IPS DF 4.7 (cell line): ENCODE results near the gene TMEM44.
"Not testable (repeated sequence)": the region's sequence is repeated elsewhere in the genome, so short reads cannot be mapped to it uniquely, and the experiment has no call there.

ENCODE experiments used
- DNase-seq: peaks from one replicate; pipeline ENCODE4 v3.0.0-alpha.2; 2013; ENCODE audit warnings: low spot score; ENCODE audit errors: extremely low read depth

The TMEM44 gene

DNA sequence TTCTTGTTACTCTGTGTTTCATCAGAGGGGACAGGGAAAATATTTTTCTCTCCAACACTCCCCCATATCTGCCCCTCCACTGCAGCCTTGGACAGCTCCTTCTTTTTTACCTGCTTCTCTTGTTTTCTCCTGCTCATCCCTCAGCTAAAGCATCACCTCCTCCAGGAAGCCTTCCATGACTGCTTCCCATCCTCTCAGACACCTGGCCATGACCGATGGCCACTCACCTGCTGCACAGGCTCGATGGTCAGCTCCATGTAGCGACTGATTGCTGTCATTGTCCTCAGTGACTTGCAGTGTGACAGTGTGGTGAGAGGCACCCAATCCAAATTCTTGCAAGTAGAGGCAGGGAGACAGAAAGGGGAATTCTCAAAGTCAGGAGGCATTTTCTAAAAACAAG lies 22.5 kb downstream of the TMEM44 start:
- DNase-seq: no peak

DNA sequence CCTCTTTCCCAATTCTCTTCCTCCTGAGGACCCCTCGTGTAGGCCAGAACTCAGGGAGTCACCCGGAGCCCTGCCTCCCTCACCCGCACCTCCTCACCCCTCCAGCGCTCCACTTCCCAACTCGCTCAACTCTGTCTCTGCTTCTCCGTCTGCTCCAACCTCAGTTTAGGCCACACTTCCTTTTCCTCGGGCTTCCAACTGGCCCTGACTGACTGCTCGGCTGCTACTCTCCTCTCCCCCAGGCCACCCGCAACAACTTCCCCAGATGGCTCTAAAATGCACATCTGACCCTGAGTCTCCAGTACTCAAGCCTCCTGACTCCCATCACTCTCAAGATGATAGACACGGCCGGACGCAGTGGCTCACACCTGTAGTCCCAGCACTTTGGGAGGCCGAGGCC lies 23.6 kb downstream of the TMEM44 start:
- DNase-seq: no peak

DNA sequence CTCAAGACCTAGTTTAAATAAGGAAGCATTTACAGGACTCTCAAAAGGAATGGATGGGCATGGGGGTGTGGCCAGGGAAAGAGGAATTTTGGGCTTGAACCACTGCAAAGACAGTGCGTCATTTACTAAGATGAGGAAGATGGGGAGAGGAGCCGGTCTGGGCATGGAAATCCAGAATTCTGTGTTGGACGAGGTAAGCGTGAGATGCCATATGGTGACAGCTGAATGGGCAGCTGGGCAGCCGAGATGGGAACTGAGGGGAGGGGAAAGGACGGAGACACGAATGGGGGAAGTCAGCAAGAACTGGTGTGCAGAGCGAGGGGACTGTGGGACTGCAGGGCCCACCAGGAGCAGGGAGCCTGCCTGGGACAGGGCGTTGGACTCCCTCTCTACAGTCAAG lies 24.2 kb downstream of the TMEM44 start:
- no peak for DNase-seq

DNA sequence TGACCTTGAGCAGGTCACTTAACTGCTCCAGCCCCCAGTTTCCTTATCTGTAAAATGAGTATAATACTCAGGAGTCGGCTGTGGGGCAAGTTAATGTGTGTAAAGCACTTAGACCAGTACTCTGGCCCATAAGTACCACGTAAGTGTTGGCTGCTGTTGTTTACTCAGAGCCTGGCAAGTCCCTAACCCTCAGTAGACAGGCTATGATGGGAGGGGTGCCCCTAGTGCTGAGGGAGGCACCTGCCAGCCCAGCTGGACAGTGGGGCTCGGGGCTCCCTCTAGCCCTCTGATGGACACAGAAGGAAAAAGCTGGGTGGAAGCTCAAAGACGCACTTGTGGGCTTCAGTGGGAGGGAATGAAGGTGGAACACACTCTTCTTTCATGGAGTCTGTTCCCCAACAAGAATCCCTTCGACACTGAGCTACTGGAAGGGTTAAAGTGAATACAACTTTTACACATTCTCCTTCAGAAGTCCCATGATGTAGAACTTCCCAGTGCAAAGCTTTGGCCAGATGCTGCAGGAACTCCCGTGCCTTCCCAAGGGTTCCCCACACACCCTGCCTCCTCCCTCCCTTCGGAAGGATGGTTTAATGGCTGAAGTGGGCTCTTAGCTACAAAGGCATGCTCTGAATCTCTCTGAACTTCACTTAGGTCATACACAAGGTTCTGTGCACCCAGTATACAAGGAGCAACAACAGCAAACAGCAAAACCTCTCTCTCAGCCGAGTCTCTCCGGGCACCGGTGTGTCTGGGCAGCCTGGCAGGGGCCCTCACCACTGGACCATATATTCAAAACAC lies 25.4 kb downstream of the TMEM44 start:
- DNase-seq: no peak

DNA sequence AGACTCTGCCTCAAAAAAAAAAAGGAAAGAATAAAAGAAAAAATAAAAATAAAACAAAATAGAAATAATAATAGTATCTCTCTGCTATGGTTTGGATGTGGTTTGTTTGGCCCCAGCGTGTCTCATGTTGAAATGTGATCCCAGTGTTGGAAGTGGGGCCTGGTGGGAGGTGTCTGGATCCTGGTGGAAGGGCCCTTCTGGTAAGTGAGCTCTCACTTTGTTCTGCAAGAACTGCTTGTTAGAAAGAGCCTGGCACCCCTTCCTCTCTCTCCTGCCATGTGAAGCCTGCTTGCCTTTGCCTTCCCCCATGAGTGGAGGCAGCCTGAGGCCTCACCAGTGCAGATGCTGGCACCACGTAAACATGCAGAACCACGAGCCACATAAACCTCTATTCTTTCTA lies 26.3 kb downstream of the TMEM44 start:
- DNase-seq: no peak

DNA sequence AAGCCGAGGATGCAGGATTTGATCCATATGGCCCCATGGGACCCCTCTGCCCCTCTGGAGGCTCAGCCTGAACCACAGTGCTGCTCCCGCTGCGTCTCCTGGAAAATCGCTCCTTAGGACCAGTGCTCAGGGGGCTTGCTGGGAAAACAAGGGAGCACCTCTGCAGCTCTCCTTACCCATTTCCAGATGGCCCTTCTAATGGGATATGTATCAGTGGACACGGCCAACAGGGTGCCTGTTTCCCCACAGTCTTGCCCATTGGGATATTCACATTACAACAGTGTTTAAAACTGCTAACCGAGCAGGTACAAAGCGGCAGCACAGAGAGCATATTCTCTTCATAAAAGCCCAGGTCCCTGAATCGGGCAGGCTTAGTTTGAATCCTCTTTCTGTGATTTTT lies 27.1 kb downstream of the TMEM44 start:
- DNase-seq: no peak

DNA sequence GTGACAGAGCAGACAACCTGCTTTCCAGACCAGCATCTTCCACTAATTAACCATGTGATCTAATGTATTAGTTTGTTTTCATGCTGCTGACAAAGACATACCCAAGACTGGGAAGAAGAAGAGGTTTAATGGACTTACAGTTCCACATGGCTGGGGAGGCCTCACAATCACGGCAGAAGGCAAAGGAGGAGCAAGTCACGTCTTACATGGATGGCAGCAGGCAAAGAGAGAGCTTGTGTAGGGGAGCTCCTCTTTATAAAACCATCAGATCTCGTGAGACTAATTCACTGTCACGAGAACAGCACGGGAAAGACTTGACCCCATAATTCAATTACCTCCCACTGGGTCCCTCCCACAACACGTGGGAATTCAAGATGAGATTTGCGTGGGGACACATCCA lies 27.9 kb downstream of the TMEM44 start:
- not testable (repeated sequence) for DNase-seq

DNA sequence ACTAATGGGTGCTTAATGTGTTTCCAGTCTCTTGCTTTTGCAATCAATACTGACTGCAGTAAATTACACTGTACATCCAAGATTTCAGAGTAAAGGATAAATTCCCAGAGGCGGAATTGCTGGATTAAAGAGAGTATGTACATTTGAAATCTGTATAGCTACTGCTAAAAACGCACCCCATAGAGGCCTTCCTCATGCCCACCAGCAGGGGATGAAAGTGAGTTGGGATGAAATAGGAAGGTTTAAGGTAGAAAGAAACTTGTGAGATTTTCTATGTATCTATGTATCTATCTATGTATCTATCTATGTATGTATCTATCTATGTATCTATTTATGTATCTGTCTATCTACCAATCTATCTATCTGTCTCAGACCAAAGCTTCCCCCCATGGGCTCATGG lies 28.4 kb downstream of the TMEM44 start:
- no peak for DNase-seq

DNA sequence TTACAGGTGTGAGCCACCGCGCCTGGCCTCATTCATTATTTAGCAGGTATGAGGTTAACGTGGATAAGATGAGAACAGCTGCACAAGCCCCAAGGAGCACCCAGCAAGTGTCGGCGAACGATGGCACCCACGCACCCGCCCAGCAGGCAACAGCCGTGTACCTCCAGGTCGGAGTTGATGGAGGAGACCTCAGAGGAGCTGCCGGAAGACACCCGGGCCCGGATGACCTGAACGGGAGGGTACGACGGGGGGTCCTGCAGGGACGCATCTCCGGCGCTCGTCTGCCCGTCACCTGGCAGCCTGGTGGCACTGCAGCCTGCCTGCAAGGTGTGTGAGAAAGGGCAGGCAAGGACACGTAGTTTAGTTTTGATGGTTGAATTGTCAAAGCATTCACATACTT lies 29.1 kb downstream of the TMEM44 start:
- no peak for DNase-seq

DNA sequence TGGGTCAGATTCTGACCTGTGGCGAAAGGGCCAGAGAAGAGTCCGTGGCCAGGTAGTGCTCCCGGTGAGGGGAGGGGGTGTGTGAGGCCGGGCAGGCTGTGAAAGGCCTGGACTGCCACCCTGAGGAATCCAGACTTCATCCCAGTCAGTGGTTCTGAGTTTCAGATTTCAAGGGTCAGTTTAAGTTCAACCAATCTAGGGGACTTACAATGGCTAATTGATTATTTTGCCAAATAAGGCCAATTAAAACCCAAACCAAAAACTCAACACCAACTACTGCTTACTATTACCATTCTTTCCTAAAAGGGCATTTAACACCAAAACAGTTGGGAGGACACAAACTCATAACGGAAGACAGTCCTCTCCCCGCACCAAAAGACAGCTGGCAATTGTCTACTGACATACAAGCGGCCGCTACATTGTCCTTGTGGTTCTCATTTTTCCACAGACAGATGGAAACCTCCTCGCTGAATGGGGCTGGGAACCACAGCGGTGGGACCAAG lies 30.5 kb downstream of the TMEM44 start:
- no peak for DNase-seq

DNA sequence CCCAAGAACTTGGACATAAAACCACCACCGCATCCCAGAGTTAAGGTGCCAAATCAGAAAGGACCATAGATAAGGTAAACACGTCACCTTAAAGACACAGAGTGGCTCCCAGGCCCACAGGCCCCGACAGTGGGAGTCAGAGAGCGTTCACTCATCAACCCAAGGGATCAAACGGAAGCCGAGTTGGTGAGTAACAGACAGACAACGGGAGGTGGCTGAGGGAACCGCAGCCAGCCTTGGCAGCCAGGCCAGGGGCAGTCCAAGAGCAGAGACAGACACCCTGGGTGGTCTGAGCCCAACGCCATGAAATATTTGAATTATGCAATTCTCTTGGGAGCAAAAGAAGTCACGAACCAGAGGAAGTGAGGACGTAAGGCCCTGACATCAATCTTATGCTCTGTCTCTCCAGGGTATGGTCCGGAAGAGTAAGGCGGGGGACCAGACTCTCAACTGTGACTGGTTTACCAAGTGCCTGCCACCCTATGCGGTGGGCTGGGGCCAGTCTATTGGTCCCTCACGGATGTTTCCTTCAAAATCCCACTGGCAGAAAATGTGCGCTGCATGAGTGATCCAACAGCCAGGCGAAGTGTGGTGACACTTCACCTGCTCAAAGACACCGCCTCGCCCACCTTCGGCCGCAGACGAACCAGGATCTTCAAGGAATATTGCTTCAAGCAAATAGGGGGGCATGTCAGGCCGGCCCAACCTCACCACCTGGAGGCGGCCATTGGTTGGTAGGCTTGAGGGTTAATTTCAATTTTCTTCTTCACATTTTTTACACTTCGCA lies 34.3 kb downstream of the TMEM44 start:
- no peak for DNase-seq

DNA sequence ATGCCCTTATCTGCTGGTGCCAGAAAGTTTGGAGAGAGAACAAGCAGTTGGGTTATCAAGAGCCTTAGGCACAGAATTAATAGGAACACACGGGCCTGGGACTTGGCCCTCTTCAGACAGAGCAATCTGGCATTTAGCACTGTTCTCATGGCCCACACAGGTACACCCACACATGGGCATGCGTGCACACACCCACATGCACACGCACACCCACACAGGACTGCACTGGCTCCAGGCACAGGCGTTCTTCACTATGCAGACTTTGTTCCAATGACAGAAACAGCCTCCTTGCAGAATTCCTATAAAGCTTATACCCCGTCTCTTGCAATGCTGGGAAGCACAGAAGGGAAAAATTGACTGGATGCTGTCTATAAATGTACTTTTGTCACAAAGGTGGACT lies 36.3 kb downstream of the TMEM44 start:
- DNase-seq: no peak

DNA sequence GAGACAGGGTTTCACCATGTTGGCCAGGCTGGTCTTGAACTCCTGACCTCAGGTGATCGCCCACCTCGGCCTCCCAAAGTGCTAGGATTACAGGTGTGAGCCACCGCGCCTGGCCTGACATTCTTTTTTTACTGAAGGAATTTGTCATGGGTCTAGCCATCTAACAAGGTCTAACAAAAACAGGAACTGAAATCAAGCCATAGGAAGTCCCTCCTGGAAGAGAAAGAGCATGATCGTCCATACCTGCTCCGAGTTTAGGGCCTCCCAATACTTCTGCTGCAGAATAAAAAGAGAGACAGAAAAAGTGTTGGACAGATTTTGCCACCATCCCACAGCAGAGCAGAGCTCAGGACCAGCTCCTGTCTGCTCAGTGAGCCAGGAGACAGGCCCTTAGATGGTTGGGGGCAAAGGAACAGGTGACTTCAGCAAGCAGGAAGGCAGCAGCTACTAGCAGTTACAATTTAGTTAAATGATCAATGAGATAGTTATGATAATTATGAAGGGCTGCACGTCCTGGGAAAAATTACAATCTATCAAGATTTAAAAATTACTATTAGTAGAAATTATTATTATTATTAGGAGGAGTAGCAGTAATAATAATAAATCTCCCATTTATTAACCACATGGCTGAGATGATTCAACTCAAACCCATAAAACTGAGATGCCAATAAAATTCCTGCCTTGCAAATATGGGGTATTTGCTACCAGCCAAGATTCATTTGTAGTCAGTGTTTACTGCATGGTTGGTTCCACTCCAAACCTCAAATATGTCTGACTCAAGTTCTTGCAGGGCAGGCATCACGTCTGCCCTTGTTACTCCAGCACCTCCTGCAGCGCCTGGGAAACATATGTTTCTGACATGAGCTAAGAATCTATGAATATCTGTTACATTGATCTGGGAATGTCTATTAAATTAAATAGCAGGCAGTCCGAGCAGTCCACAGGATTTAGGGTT lies 40.1 kb downstream of the TMEM44 start:
- DNase-seq: no peak

DNA sequence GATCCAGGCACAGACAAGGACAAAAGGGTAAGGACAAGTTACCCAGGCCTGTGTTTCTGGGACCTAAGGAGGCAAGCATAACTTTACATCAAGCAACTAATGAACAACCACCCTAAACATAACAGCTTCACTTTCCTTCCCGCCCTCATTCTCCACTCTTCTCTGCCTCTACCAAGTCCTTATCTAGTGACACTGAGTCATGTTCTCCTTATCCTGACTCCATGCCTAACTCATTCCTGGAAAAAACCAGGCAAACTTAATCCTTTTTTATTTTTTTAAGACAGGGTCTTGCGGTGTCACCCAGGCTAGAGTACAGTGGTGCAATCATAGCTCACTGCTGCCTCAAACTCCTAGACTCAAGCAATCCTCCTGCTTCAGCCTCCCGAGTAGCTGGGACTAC lies 44.5 kb downstream of the TMEM44 start:
- no peak for DNase-seq

DNA sequence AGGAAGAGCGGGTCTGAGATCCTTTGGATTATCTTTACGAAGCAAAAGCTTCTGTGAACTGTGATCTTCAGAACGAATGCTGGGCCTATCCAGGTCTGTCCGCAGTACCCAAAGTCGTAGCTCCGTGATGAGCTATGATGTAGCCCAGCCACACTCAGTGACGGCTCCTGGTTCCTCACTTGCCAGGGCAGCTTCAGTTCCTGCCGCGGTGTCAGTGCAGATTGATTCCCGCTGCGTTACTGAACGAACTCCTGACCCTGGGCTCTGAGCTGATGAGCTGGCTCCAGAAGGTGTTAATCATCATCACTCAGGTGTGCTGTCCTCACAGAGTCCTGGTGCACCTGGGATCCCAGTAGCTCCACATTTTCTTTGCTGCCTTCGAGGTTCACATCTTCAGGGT lies 45.0 kb downstream of the TMEM44 start:
- no peak for DNase-seq

DNA sequence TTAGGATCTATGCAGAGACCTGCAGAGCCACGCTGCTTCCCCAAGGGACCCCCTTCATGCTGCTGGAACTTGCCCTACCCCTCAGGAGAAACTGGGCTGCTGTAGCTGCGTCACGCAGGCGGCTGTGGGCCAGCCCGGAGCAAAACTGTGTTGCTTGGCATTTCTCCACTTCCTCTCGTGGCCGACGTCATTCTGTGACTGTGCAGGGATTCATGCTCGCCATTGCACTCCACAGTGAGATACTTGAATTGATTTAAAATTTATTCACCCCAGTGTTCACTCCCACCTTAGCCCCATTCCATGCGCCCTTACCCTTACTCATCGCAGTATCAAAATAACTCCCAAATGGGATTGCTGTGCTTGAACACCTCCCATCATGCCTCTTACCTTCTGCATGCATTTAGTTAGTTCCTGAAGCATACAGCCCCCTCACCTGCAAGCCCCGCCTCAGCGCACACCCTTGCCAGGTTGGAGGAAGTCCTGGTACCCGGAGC lies 45.7 kb downstream of the TMEM44 start:
- DNase-seq: no peak

DNA sequence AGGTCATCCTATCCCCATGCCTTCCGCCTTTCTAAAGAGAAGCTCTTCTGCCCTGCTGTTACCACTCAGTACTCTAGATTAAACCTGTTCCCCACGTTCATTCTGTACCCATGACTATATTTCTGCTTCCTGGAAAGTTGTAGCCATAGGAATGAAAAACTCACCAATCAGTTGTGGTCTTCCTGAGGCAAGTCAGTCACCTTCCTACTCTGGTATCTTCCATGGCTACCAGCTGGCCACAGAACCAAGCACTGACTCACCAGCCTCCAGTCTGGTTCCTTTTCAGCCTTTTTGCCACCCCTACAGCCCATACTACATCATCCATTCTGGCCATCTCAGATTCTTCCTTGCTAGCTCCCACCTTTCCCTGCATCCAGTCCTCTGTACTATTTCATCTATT lies 46.4 kb downstream of the TMEM44 start:
- DNase-seq: no peak

DNA sequence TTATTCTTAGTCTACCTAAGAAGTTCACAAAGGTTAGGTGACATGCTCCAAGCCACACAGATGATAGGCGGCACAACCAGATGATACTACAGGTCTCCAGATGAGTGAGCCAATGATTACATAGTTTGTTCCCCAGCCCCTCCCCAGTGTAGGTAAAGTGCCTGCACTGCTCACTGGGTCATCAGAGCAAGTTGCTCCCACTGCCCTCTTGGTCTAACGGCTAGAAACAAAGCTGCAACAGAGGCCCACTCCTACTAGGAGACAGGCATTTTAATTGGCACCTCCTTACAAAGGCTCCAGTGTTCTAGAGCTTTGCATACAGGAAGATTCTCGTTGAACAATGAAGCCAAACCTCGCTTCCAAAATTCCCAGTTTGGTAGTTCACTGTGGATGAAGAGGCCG lies 47.3 kb downstream of the TMEM44 start:
- DNase-seq: no peak

DNA sequence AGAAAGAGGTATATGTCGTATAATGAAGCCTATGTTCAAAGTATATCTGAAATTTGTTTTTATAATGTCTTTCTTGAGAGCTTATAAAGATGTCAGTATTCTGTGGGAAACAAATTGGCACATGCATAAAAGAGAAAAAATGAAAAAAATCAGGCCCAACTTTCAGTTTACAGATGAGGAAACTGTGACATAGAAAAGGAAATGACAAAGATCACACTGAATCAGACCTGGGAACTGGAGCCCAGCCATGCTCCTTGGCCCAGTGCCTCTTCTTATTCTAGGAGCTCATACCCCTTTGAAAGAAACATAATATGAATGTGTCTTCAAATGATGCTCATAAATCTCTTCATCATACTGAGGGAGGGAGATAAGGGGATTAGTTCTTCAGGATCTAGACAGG lies 48.4 kb downstream of the TMEM44 start:
- no peak for DNase-seq

DNA sequence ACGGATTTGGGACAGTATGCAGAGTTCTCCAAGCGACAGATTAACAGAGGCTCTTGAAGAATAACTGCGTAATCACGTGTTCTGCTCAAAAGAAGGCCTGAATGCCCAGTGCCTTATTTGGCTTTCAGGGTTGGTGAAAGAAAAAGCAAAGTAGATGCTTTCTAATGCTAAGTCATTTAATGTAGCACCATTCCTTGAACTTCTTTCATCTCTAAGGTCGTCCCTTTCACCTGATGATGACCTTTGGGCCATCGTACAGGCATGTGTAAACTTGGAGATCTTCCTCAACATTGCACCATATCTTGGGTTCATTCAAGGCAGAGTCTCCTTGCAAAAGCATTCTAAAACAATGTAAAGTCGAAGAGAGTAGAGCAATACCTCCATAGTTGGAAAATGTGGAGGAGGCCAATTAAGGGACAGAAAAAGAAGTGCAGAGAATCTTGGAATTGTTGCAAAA lies 48.9 kb downstream of the TMEM44 start:
- DNase-seq: no peak

DNA sequence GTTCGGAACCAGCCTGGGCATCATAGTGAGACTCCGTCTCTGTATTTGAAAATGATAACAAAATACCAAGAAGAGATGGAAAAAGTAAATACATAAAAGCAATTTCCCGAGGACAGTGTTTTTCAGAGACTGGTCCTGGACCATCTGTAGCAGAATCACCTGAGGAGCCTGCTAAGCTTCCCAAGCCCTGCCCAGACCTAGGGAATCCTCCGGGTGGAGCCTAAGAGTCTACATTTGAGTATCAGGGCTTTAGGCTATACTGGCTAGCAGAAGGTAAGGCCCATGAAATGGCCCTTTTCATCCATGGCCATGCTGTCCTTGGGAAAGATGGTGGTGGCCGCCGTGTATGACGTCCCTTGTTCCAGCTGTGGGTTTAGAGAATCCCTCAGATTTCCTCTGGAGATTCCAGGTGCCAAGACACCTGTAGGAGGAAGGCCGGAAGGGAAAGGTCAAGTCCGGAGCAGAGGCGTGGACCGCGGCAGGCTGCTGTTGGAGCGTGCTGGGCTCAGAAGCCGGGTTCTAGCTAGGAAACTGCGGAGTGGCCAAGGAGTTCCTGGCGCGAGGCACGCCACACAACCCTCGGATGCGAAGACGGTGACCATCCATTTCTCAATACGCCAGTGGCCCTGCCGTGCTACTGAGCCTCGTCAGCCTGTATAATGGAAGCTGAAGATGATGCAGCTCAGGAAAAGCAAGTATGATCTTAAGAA lies 50.9 kb downstream of the TMEM44 start:
- DNase-seq: no peak
